HG02938 (cell line): ENCODE measurements around the gene PTPRT.

ENCODE experiments used
- ATAC-seq: cut with Tn5 transposase; IDR thresholded peaks from one replicate; pipeline ENCODE4 v1.9.1; 2021; ENCODE audit warnings: mild to moderate bottlenecking, moderate library complexity; ENCODE audit not compliant: unreplicated experiment

Gene PTPRT

DNA sequence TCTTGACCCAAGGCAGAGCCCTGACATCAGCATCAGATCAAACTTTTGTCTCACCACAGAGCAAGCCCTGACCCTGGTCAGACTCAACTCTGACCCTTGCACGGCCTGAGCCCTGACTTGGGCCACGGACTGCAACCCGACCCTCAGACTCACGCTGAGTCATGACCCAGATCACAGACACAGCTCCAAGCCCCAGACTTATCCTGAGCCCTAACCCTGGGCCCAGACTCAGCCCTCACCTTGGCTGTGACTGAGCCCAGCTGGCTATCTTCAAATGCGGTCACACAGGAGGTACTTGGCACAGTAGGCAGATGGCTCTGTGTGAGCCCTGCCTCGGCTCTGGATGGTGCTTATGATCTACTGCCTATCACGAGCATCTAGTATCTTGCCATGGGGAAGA, 602.3 kb downstream of the PTPRT start:
- no peak for ATAC-seq

DNA sequence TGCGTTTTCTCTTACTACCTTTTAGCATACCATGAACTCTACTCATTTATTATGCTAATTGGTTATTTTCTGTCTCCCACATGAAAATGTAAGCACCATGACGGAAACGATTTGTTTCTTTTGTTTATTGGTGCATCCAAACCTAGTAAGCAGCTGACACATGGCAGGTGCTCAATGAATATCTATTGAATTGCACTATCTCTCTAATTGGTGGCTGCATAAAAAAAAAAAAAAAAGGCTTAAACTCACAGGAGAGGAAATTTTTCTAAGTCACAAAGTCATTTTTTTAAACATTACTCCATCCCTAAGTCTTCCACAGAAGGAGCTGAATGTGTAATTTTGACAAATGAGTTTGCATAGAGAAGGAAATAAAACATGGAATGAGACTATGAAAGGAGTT, 608.4 kb downstream of the PTPRT start:
- ATAC-seq: no peak

DNA sequence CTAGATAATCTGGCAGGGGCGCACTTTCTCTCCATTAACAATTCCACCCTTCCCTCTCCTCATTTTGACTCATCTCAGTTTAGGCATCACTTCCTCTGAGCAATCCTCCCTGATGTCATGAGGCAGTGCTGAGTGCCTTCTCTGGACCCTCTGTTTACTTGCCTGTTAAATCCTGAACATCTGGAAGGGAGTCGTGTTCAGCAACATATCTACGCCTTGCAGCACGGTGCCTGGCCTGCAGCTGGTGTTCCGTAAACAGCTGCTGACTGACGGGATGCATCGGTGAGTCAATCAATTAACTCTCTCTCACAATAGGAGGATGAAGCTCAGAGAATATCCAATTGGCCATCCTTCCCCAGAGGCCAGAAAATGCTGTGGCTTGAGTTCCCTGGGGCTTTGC, 613.5 kb downstream of the PTPRT start:
- ATAC-seq: no peak

DNA sequence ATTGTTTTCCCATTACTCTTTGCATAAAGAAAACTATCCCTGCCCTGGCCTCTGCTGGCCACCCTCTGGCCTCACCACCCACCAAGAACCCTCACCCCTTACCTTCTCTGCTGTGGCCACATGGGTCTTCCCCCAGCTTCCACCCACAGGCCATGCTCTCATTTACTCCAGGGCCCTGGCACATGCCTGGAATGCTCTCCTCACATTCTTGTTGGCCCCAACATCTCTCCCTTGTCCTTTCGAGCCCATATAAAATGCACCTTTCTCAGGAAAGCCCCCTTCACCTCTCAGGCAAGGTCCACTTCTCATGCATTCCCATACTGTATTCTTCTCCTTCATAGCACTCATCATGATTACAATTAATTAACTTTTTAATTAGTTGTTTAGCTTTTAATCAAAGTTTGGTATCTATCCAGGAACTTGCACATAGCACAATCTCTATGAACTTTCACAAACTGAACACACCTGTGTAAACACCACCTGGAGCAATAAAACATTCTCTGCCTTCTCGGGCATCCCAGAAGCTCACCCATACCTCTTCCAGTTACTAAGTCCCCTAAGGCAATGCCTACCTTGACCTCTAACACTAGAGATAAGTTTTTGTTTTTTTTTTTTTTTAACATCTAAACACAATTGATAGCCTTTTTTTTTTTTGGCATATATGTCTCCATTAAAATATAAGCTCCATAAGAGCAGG, 617.2 kb downstream of the PTPRT start:
- no peak for ATAC-seq

DNA sequence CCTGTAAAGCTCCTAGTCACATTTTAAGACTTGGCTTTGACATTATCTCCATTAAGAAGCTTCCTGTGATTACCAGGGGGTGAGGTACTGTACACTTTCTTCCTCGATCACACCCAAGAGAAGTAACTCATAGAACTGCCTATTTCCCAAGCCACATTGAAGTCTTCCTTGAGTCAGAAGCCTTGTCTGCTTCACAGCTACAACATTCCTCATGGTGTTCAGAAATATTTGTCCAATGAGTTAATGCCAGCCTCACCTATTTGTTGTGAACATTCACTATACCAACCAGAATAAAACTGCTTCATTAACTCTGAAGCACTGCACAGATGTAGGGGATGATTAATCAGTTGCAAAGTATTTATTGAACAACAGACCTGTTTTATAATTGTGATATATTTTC, 622.3 kb downstream of the PTPRT start:
- ATAC-seq: no peak

DNA sequence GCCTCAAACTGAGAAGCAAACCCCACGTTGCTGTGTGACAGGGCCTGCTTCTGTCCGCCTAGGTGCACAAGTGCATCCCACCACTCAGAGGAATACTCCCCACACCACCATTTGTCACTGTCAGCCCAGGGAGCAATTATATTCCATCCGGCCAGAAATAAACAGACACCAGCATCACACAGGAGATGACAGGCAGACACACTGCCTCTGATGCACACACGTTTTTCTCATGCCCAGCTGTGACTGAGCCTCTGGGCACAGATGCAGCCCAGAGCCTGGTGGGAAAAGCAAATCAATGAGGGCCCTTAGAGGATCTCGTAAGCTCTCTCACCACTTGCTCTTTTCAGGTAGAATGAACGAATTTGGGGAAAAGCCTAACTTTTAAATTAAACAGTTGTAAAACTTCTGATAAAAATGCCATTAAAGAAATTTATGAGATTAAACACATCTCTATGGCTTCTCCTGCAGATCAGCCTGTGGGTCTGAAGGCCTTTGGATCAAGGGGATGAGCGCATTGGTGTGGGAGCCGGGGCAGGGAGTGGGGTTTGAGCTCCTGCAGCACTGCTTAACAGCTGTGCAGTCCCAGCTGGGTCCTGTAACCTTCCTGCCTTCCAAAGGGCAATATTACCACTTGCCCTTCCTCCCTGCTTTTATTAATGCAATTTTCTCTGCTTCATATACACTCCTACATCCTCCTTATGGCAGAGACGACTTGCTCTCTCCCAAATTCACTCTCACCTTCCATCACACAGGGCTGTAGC, 624.3 kb downstream of the PTPRT start:
- ATAC-seq: no peak

DNA sequence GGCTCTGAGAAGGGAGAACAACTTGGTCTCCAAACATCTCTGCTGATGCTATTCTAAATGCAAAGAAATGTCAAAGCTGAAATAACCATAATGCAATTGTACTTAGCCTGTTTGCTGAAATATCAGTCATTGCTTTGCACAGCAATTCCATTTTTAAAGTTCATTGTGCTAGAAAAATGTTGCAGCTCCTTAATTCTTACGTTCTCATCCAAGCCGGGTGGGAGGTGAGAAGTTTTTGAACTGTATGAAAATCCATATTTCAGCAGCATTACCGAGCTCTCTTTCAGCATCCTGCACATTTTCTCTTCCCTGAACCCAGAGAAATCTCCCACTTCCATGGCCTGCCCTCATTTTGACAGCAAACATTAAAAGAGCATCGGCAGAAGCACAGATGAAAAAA, 630.0 kb downstream of the PTPRT start:
- ATAC-seq: no peak

DNA sequence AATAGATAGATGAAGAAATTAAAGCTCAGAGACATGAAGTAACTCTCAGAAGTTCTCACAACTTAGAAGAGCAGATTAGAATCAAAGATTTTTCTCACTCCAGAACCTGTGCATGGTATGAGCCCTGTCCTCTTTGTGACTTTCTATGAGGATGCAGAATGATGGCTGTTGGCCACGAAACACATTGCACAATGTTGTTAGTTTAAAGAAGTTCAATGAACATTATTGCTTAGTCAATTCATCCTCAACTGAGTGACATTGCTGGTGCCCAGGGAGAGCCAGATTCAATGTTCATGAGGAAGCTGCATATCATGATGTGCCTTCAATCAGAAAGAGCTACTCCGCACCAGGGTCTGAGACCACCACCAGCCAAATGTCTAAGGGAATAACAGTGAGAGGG, 633.1 kb downstream of the PTPRT start:
- no peak for ATAC-seq

DNA sequence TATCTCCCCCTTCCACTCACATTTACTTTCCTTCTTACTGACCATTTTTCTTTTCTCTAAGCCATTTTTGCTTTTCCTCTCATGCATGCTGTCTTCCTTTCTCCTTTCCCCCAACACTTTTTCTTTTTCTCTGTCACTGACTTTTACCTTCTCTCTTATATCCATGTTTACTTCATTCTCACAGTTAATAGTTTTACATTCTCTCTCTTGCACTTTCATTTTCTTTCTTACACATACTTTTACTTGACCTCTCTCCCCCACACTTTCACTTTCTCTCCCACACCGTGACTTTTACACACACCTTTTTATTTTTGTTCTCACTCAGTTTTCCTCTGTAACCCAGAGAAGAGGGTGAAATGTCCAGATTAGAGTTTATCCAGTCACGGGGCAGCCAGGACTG, 636.3 kb downstream of the PTPRT start:
- no peak for ATAC-seq

DNA sequence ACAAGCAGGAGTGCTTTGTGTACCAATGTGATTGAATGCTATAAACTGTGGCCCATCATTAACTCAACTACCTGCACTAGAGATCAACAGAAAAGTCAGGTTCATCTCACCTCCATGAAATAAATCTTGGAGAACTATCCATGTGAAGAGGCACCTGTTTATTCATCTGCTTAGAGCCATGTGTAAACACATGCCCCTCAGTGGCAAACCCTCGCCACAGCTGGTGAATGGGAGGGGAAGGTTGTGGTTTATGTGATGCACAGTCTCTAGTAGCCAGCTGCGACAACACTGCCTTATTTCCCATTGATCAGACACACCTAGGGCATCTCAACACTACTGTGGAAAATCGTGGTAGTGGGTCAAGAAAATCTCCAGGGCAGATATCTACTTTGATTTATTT, 640.2 kb downstream of the PTPRT start:
- no peak for ATAC-seq

DNA sequence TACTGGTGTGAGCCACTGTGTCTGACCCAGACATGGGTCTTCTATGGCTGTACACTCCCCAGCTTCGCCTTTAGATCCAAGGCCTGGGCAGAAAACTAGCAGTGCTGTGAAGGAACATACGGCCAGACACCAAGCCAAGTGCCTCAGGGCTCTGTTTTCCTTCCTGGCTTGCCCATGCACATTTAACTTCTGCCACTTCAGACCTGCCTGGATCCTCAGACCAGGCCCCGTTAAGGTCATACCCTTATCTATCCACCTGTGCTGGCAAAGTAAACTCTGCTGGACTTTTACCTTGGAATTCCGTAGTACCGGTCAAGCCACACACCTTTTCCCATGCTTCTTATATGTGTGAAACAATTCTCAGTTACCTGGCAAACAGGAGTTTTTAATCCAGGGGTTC, 644.8 kb downstream of the PTPRT start:
- no peak for ATAC-seq

DNA sequence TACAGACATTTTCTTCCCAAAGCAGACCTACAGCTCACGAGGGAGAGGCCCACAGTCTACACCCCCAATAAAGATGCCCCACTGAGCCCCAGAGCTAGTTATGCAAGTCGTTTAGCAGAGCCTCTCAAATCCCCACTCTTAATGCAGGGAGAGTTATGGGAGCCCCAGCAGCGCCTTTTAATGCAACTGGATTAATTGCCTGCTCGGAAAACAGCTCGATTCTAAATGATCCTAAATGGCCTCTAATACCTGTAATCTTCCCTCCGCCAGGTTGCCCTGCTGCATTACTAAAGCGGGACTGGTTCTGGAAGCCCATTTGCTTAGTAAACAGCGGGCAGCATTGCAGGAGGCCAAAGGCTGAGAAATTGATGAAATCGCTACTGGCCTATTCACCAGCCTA, 656.9 kb downstream of the PTPRT start:
- ATAC-seq: no peak

DNA sequence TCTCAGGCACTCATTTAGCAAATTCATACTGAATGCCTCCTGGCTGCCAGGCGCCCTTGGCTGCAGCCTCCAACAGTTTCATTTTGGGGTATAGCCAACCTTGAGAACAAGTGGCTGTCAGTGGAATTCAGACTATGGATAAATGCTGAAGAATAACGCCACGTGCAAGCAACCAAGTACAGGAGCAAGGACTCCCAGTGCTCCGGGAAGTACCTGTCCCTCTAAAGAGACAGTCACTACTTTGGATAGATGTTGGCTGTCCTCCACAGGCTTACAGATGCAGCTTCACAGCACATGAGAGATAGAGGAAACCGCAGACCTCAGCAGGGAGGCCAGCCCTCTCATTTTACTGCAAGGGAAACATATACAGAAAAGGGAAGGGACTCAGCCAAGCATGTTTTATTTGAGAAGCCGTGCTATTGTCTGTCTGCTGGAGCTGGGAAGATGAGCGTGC, 658.2 kb downstream of the PTPRT start:
- peak; percentile 65 for ATAC-seq

DNA sequence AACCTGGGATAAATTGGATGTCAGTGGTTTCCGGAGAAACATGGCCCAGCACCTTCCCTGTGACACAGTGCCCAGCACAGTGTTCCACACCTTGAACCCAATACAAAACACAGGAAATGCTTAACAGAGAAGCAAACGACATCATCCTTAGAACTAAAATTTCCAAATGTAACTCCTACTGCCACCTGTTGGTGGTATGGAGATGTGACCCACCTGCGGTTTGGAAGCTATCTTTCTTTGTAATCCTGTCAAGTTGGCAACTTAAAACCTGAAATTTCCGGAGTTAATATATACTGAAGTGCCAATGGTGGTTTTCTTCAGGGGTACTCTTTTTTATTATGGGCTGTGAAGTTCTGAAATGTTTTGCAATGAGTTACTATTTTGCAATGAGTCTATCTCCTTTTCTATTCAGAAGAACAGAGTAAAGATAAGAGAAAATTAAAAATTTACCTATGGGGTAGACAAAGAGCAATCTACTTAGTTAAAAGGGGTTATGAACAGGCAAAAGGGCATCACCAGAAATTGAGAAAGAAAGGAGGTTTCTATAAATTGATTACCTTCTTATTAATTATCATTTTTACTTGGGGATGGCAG, 658.8 kb downstream of the PTPRT start:
- ATAC-seq: no peak

DNA sequence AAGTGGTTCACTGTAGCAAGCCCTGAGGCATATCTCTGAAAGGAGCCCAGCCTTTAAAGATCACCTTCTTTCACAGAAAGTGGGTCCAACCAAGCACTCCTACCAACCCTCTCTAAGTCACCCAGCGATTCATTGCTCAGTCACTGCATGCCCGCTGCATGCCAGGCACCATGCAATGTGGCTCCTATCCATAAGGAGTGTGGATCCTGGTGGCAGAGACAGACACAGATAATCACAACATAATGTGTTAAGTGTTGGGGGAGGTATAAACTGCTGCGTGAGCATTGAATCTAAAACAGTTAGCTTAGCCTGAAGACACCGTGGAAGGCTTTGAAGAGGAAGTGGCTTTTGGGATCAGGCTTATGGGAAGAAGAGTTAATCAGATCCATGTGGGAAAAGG, 659.5 kb downstream of the PTPRT start:
- no peak for ATAC-seq

DNA sequence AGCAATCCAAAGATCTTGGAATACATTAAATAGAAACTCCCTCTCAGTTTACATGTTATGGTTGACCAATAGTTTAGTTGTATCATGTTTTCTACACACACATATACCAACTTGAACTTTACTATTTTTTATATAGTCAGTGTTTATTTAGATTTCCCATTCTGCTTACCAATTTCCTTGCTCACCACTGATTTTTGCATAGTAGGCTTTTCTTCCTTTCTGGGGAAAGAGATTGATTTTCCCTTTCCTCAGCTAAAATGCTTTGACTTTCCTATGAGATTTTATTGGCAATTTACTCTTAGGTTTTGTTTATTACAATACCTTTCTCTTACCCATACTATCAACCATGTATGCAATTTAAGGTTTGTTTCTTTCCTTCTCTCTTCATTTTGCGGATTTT, 665.6 kb downstream of the PTPRT start:
- ATAC-seq: no peak

DNA sequence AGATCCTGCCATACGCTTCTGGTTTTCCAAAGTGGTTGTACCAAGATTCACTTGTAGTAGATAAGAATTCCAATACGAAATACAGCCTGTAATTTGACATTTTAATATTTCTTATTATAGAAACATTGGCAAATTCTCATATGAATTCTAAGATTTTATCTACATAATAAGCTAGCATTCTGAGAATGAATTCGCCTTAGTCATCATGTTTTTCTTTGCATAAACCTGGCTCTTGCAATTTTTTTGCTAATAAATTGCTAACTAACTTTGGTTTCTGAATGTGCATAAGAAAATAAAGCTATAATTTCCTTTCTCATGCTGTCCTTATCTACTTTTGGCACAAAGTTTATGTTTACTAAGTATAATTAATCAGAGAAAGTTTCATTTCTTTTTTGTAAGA, 673.0 kb downstream of the PTPRT start:
- ATAC-seq: no peak

DNA sequence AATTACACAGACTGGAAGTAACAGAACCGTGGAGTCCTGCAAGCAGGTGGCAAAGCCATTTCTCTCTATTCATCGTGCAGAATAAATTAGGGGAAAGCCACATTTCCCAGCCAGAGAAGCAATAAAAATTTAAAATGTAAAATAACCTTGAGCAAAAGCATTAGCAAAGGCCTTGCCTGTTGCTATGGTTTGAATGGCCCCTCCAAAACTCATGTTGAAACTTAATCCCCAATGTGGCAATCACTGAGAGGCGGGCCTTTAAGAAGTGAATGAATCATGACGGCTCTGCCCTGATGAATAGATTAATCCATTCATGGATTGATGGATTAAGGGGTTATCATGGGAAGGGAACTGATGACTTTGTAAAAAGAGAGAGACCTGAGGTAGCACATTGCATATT, 679.0 kb downstream of the PTPRT start:
- ATAC-seq: no peak

DNA sequence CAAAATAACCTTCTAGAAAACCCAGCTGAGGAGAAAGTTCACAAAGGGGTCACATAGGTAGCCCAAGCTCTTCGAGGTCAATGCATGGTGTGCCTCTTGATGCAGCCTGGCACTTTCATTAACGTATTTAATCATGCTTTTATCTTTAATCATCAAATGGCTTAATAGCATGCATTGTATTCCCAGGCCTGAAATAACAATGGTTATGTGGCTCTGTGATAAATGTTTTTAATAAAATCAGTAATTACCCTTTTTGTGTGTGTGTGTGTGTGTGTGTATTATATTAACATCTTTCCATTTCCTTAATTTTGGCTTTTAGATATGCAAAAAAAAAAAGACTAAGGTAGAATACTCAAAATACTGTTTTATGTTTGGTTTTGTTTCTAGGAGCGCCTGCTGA, 681.8 kb downstream of the PTPRT start:
- ATAC-seq: no peak

DNA sequence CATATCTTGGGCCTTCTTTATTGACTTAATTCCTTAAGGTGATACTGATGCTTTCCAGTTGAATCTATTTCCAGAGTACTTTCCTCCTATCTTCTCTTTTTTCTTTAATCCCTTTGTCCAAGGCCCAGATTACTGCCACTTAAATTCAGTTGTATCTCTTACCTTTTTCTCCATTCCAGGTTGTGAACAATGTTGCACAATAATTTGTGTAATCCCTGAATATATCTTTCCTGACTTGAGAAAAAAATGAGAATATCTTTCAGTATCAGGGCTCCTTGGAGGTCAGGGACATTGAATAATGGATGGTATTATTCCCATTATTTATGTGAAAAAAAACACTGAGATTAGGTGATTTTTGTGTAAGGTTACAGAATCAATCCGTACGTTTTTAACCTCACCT, 683.3 kb downstream of the PTPRT start:
- no peak for ATAC-seq

DNA sequence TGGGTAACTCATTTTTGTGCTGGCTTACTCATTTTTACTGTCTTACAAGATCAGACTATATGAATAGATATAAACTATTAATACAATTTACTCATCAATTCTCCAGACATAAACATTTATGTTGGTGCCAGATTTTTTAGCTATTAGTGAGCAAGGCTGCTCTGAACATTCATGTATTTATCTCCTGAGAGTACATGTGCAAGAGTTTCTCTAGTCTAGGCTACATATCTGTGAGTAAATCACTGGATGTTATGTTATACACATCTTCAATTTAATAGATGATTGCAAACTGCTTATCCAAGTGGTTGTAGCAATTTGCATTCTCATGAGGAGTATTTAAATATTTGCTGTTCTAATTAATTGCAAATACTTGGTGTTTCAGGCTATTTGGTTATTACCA, 687.1 kb downstream of the PTPRT start:
- no peak for ATAC-seq

DNA sequence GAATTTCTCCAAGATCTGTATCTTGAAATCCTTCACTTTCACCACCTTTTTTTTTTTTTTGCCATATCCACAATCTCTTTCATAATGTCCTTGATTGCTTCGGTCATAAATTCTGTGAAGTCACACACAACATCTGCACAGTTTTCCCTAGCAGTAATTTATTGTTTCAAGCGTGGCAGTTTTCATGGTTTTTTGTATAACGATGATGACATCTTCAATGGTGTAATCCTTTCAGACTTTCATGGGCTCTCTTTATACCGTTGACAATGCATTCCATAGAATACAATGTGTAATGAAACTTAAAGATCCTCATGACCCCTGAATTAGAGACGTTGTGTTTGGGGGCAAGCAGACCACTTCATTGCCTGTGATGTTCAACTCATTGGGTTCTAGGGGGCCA, 693.1 kb downstream of the PTPRT start:
- ATAC-seq: no peak
